ENCODE results near the gene PTCRA.
"Not testable (repeated sequence)": the region's sequence is repeated elsewhere in the genome, so short reads cannot be mapped to it uniquely, and the experiment has no call there.

- TF ChIP-seq CTCF (IDR thresholded peaks at IDR 0.05; ENCODE audit: low read length); EZH2 (IDR thresholded peaks at IDR 0.05; ENCODE audit: borderline replicate concordance, low read length): not testable (repeated sequence)
These were observed 13.2 kb upstream of the PTCRA start for GRCh38 chr6:42902429-42903263.

Data from OCI-LY1 (cell line).